GM12892 (cell line): ENCODE measurements around the gene GULP1.

ENCODE experiments used
- POLR2A ChIP-seq: IDR thresholded peaks from 2 replicates; pipeline ENCODE4 v1.6.1; 2011; ENCODE audit warnings: low read depth, low read length, control low read depth
- POLR2AphosphoS5 ChIP-seq: IDR thresholded peaks from 2 replicates; pipeline ENCODE4 v1.6.1; 2011; ENCODE audit warnings: low read depth, low read length, control low read depth
- TAF1 ChIP-seq: IDR thresholded peaks from 2 replicates; pipeline ENCODE4 v1.6.1; 2011; ENCODE audit warnings: low read depth, mild to moderate bottlenecking, control low read depth, low read length, borderline replicate concordance

- TF ChIP-seq TAF1 = no peak
- no peak for TF ChIP-seq POLR2A
- TF ChIP-seq POLR2AphosphoS5 = no peak
These were observed 312.9 kb downstream of the GULP1 start for GRCh38 chr2:188604579-188604978.
